Neural cell (in vitro differentiated cells): ENCODE measurements around the gene AGPAT2. TPM values are rescaled to one million over a fixed set of nuclear protein-coding genes. Genes with fewer than 3 reads are reported as not detected.

Experiments
- H2AFZ ChIP-seq: fragments of 200-600, 300-800 bp; sonication (generic), shearing (Covaris generic); 2 replicates; pipeline ENCODE4 v1.6.0; 2014; ENCODE audit warnings: low read depth, mild to moderate bottlenecking, antibody characterized with exemption, low read length, moderate library complexity
- H3F3A ChIP-seq: fragments of 200-600 bp; shearing (Covaris generic); 2 replicates; pipeline ENCODE4 v1.6.1; 2016; ENCODE audit warnings: mild to moderate bottlenecking, moderate library complexity, mixed read lengths, antibody characterized with exemption, low read length; ENCODE audit not compliant: insufficient read depth, poor library complexity, severe bottlenecking
- H3K27ac ChIP-seq: fragments of 200-600, 300-800 bp; sonication (generic), shearing (Covaris generic); 2 replicates; pipeline ENCODE4 v1.5.1; 2014; ENCODE audit warnings: mild to moderate bottlenecking, low read length, moderate library complexity
- H3K27me3 ChIP-seq: fragments of 300-800, 200-600 bp; sonication (generic), shearing (Covaris generic); 2 replicates; pipeline ENCODE4 v1.6.0; 2014; ENCODE audit warnings: mild to moderate bottlenecking, low read depth, low read length, moderate library complexity; ENCODE audit not compliant: insufficient read depth
- H3K36me3 ChIP-seq: fragments of 300-800, 200-600 bp; sonication (generic), shearing (Covaris generic); 2 replicates; pipeline ENCODE4 v1.5.1; 2014; ENCODE audit warnings: mild to moderate bottlenecking, antibody characterized with exemption, low read length, moderate library complexity; ENCODE audit not compliant: insufficient read depth
- H3K4me2 ChIP-seq: fragments of 300-800, 200-600 bp; sonication (generic), shearing (Covaris generic); 2 replicates; pipeline ENCODE4 v1.6.0; 2014; ENCODE audit warnings: mild to moderate bottlenecking, low read length
- H3K4me3 ChIP-seq: fragments of 300-800, 200-600 bp; sonication (generic), shearing (Covaris generic); 2 replicates; pipeline ENCODE4 v1.5.1; 2014; ENCODE audit warnings: mild to moderate bottlenecking, low read length, moderate library complexity
- H3K79me2 ChIP-seq: fragments of 200-600 bp; shearing (Covaris generic); replicated peaks from 2 replicates; pipeline ENCODE4 v1.6.0; 2014; ENCODE audit warnings: mild to moderate bottlenecking, low read length, moderate library complexity; ENCODE audit not compliant: insufficient read depth
- H3K9ac ChIP-seq: fragments of 300-800, 200-600 bp; sonication (generic), shearing (Covaris generic); 2 replicates; pipeline ENCODE4 v1.6.1; 2016; ENCODE audit warnings: mild to moderate bottlenecking, low read length, mixed read lengths
- H3K9me2 ChIP-seq: fragments of 200-600 bp; shearing (Covaris generic); 2 replicates; pipeline ENCODE4 v1.6.1; 2016; ENCODE audit warnings: mild to moderate bottlenecking, low read length, mixed read lengths; ENCODE audit not compliant: insufficient read depth
- H3K9me3 ChIP-seq: fragments of 200-600, 300-800 bp; sonication (generic), shearing (Covaris generic); 2 replicates; pipeline ENCODE4 v1.6.1; 2016; ENCODE audit warnings: mild to moderate bottlenecking, mixed run types, low read length, moderate library complexity, mixed read lengths
- H4K20me1 ChIP-seq: fragments of 200-600 bp; shearing (Covaris generic); 2 replicates; pipeline ENCODE4 v1.6.1; 2016; ENCODE audit warnings: mild to moderate bottlenecking, mixed run types; ENCODE audit not compliant: insufficient read depth
- EP300 ChIP-seq: fragments of 450-650 bp; conservative IDR thresholded peaks from 2 replicates; pipeline ENCODE4 v1.6.1; 2014; ENCODE audit warnings: antibody characterized with exemption, mild to moderate bottlenecking, moderate library complexity; ENCODE audit not compliant: poor library complexity, severe bottlenecking
- EZH2 ChIP-seq: fragments of 200-600, 300-800 bp; shearing (Covaris generic), sonication (generic); IDR thresholded peaks from 2 replicates; pipeline ENCODE4 v1.6.1; 2014; ENCODE audit warnings: antibody characterized with exemption, low read length, borderline replicate concordance, mild to moderate bottlenecking; ENCODE audit not compliant: insufficient read depth, poor library complexity, severe bottlenecking
- MXI1 ChIP-seq: fragments of 450-650 bp; conservative IDR thresholded peaks from 2 replicates; pipeline ENCODE4 v1.6.1; 2014; ENCODE audit warnings: antibody characterized with exemption, mild to moderate bottlenecking; ENCODE audit not compliant: poor library complexity, severe bottlenecking
- POLR2AphosphoS5 ChIP-seq: IDR thresholded peaks from 2 replicates; pipeline ENCODE4 v1.6.1; 2012
- RAD21 ChIP-seq: fragments of 450-650 bp; conservative IDR thresholded peaks from 2 replicates; pipeline ENCODE4 v1.6.1; 2014; ENCODE audit warnings: antibody characterized with exemption, mild to moderate bottlenecking, moderate library complexity
- REST ChIP-seq: IDR thresholded peaks from 2 replicates; pipeline ENCODE4 v1.6.1; 2012; ENCODE audit warnings: borderline replicate concordance
- SMC3 ChIP-seq: fragments of 450-650 bp; conservative IDR thresholded peaks from 2 replicates; pipeline ENCODE4 v1.6.1; 2014; ENCODE audit warnings: antibody characterized with exemption, mild to moderate bottlenecking, moderate library complexity; ENCODE audit not compliant: poor library complexity
- TAF1 ChIP-seq: IDR thresholded peaks from 2 replicates; pipeline ENCODE4 v1.6.1; 2012; ENCODE audit warnings: low read depth
- polyA plus RNA-seq: library from polyadenylated mRNA; depleted of rRNA; stranded (reverse); fragments of >200 nt; gene quantifications from 2 replicates; pipeline ENCODE4 v1.2.3, GENCODE V29; 2014
- TF ChIP-seq, protein P1 (sequence below): fragments of 450-650 bp; IDR thresholded peaks from 2 replicates; pipeline ENCODE4 v1.5.1; 2014; ENCODE audit warnings: antibody characterized with exemption, mild to moderate bottlenecking, moderate library complexity; ENCODE audit not compliant: poor library complexity, severe bottlenecking

Gene AGPAT2
- polyA plus RNA-seq, 1 donor from 2014 or later, result 1.3 TPM

GRCh38 chr9:136650648-136651047 is 36.6 kb downstream of the AGPAT2 start:
- H3K36me3 ChIP-seq, result no peaks in the 10 kb centered on the region
- H3K27me3 ChIP-seq, result no peaks in the 10 kb centered on the region
- no peak overlapping the region for H2AFZ ChIP-seq
- TF ChIP-seq MXI1 (no peak), POLR2AphosphoS5 (no peak), EZH2 (no peak), REST (no peak), EP300 (no peak), SMC3 (no peak), RAD21 (no peak), TAF1 (no peak)
- TF ChIP-seq, protein P1, sequence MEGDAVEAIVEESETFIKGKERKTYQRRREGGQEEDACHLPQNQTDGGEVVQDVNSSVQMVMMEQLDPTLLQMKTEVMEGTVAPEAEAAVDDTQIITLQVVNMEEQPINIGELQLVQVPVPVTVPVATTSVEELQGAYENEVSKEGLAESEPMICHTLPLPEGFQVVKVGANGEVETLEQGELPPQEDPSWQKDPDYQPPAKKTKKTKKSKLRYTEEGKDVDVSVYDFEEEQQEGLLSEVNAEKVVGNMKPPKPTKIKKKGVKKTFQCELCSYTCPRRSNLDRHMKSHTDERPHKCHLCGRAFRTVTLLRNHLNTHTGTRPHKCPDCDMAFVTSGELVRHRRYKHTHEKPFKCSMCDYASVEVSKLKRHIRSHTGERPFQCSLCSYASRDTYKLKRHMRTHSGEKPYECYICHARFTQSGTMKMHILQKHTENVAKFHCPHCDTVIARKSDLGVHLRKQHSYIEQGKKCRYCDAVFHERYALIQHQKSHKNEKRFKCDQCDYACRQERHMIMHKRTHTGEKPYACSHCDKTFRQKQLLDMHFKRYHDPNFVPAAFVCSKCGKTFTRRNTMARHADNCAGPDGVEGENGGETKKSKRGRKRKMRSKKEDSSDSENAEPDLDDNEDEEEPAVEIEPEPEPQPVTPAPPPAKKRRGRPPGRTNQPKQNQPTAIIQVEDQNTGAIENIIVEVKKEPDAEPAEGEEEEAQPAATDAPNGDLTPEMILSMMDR, result no peak
- H3K9me3 ChIP-seq, result no peaks in the 10 kb centered on the region
- H3K4me2 ChIP-seq, result no peak overlapping the region
- no peak overlapping the region for H3K27ac ChIP-seq
- H3K9ac ChIP-seq, result no peak overlapping the region
- H3K79me2 ChIP-seq, result no peaks in the 10 kb centered on the region
- H3K9me2 ChIP-seq, result no peaks in the 10 kb centered on the region
- no peaks in the 10 kb centered on the region for H4K20me1 ChIP-seq
- no peaks in the 10 kb centered on the region for H3F3A ChIP-seq
- no peak overlapping the region for H3K4me3 ChIP-seq

DNA sequence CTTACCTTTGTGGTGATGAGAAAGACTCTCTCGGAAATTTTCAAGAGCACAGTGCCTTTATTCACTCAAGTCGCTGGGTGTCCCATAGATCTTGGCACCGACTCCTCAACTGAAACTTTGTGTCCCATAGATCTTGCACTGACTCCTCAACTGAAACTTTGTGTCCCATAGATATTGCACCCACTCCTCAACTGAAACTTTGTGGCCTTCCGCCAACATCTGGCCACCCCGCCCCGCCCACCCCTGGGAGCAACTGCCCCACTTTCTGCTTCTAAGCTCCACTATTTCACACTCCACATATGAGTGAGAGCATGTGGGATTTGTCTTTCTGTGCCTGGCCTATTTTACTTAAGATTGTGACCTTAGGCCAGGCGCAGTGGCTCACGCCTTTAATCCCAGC is 37.2 kb downstream of the AGPAT2 start:
- no peaks in the 10 kb centered on the region for H3K79me2 ChIP-seq
- no peaks in the 10 kb centered on the region for H3K36me3 ChIP-seq
- TF ChIP-seq, protein P1, result no peak
- TF ChIP-seq POLR2AphosphoS5 (no peak), MXI1 (no peak)
- H3K27ac ChIP-seq, result no peak overlapping the region
- H3K9ac ChIP-seq, result no peak overlapping the region
- no peak overlapping the region for H2AFZ ChIP-seq
- H4K20me1 ChIP-seq, result no peaks in the 10 kb centered on the region
- H3K27me3 ChIP-seq, result no peaks in the 10 kb centered on the region
- no peaks in the 10 kb centered on the region for H3K9me2 ChIP-seq
- H3K4me2 ChIP-seq, result no peak overlapping the region
- no peaks in the 10 kb centered on the region for H3F3A ChIP-seq
- H3K9me3 ChIP-seq, result no peaks in the 10 kb centered on the region
- no peak overlapping the region for H3K4me3 ChIP-seq
